ENCODE results near the gene GFOD1.

GFOD1 gene

DNA sequence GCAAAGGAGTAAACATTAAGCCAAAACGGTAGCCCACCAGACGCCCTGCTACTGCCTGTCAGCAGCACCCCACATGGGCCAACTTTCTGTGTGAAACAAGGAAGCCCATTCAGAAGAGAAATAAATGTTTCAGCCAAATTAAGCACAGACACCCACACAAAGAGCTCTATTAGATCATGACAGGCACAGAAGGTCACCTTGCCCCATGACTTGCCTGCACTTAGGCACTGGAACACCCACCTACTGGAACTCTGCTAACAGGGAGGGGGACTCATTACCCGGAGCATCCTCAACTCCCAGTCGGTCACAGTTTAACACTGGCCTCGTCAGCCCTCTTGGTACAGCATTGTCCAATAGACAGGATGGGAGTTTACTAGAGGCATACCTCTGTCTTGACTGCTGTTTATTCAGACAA is 31.8 kb downstream of the GFOD1 start:
- FAIRE-seq (no peak), DNase-seq (ENCODE audit: insufficient read length, low spot score) (no peak)
- TF ChIP-seq, protein P1, sequence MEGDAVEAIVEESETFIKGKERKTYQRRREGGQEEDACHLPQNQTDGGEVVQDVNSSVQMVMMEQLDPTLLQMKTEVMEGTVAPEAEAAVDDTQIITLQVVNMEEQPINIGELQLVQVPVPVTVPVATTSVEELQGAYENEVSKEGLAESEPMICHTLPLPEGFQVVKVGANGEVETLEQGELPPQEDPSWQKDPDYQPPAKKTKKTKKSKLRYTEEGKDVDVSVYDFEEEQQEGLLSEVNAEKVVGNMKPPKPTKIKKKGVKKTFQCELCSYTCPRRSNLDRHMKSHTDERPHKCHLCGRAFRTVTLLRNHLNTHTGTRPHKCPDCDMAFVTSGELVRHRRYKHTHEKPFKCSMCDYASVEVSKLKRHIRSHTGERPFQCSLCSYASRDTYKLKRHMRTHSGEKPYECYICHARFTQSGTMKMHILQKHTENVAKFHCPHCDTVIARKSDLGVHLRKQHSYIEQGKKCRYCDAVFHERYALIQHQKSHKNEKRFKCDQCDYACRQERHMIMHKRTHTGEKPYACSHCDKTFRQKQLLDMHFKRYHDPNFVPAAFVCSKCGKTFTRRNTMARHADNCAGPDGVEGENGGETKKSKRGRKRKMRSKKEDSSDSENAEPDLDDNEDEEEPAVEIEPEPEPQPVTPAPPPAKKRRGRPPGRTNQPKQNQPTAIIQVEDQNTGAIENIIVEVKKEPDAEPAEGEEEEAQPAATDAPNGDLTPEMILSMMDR (IDR thresholded peaks at IDR 0.05; ENCODE audit: insufficient read depth, missing control alignments) = no peak

DNA sequence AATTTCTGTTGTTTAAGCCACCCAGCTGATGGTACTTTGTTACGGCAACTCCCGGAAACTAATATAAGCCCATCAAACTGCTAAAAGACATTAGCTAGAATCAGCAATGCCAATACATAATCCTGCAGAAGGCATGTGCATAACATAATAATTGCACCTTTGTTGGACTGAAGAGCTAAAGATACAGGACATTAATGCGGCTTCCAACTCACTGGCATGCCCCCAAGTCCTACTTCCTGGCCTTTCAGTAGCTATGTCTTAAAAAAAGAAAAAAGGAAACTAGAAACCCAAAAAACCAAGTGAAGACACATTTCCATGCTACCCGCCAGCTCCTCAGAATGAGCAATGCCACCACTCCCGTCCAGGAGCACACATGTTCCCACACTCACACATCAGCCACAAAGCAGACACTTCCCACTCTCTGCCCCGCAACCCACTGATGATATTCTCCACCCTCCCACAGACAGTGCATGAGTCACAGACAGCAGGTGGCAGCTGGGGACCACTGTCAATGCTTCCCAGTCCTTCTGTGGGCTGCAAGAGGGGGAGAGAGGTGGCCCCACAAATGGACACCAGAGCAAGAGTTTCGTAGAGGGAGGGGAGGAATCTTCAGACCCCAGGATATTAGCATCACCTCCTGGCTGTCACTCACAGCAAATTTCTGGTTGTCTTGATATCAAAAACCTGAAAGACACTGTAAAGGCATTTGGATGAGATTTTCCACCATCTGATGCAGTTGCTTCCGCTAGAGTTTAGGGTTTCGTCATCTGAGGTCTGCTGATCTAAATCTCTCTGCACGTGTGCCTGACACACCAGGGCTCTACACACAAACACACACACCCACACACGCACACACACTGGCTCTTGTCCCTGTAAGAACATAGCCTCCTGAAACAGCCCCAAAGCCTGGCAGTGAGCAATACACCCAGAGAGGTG is 32.8 kb downstream of the GFOD1 start:
- DNase-seq (ENCODE audit: insufficient read length, low spot score) (no peak), FAIRE-seq (no peak)
- TF ChIP-seq, protein P1 (IDR thresholded peaks at IDR 0.05; ENCODE audit: insufficient read depth, missing control alignments) = peak; percentile 31

DNA sequence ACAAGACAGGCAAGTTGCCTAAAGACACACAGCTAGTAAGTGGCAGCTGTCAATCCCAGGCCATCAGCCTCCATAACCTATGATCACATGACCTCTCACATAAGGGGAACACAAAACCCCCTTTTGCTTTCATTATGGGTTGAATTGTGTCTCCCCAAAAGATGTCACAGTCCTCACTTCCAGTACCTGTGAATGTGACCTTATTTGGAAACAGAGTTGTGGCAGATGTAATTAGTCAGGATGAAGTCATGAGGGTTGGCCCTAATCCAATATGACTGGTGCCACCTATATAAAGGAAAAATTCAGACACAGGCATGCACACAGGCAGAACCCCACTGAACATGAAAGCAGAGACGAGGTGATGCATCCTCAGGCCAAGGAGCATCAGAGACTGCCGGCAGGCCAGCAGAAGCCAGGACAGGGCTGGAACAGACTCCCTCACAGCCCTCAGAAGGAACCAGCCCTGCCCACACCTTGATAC is 33.6 kb downstream of the GFOD1 start:
- TF ChIP-seq, protein P1 (IDR thresholded peaks at IDR 0.05; ENCODE audit: insufficient read depth, missing control alignments) = no peak
- DNase-seq (ENCODE audit: insufficient read length, low spot score) = no peak
- no peak for FAIRE-seq

DNA sequence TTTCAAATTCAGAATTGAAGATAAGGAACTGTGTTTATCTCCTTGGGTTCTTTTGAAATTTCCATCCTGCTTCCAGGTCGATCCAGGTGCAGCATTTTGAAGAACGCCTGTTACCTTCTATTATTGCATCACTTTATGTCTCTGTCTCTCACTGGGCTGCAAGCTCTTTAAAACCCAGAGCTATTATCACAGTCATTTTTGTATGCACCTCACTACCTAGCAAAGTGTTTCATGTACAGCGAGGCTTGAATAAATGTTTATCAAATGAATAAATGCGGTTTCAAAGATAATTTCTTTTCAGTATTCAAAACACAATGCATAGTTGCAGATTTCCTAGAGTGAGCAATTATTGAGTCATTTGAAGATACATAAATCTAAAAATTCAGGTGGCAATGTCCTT is 34.2 kb downstream of the GFOD1 start:
- no peak for DNase-seq (ENCODE audit: insufficient read length, low spot score)
- TF ChIP-seq, protein P1 (IDR thresholded peaks at IDR 0.05; ENCODE audit: insufficient read depth, missing control alignments) = no peak
- no peak for FAIRE-seq

DNA sequence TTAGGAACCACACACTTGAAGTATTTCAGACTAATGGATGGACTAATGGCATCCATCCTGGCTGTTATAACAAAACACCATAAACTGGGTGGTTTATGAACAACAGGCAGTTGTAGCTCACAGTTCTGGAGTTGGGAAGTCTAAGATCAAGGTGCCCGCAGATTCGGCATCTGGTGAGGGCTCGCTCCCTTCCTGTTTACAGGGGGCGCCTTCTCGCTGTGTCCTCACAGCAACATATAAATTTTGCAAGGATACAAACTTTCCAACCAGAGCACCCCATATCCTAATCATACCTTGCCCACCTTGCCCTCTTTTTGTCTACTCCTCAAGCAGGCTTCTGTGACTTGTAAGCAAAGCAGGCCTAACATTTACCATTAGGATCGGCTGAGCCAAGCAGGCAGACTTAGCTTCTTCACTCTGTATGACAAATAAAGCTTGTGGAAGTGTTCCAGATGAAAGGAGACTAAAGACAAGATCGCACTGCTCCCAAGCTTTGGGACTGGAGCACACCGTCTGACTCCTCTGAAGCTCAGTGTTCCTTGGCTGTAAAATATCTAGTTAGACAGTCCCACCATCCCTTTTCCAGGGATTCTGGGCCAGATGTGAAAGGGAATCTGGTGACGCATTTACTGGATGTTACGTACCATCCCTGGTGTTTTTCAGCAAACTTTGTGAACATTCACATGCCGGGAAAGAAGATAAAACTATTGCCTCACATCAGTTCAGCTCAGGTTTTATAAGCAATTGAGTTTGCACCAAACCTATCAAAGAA is 34.9 kb downstream of the GFOD1 start:
- FAIRE-seq = no peak
- DNase-seq (ENCODE audit: insufficient read length, low spot score) = no peak
- TF ChIP-seq, protein P1 (IDR thresholded peaks at IDR 0.05; ENCODE audit: insufficient read depth, missing control alignments) = no peak

DNA sequence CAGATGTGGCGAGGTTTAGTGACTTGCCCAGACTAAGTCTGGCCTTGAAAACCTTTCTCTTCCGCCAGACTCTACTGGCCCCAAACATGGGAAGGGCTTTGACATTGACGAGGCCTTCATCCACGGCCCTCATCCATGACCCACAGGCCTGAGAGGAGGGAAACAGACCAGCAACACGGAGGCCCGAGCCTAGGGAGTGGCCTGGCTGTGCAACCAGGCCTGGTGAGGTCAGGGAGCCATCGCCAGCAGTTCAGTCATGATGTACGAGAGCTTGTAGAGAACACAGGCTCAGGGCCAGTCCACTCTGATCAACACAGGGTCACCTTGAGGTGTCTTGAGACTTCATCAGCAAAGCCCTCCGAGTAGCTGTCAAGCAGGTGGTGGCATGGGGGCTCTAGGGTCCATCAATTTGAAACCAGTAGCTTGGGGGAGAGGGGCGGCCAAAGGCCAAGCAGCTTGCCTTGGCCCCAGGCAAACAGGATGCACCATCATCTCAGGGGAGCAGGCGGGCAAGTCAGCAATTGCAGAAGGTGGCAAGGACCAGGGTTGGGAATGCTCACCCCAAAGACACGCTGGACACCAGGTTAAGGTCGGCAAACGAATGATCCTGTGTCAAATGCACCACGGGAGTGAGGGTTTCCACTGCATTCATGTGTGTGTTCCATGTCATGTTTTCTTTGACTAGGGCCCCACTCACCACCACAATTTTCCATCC is 36.1 kb downstream of the GFOD1 start:
- FAIRE-seq (no peak), DNase-seq (ENCODE audit: insufficient read length, low spot score) (no peak)
- TF ChIP-seq, protein P1 (IDR thresholded peaks at IDR 0.05; ENCODE audit: insufficient read depth, missing control alignments) = no peak

Data from D721Med (cell line).